Measurements from ENCODE around the gene GPR119. TPM values are rescaled to one million over a fixed set of nuclear protein-coding genes. Genes with fewer than 3 reads are reported as not detected.

The GPR119 gene
- polyA plus RNA-seq, 3 donors = not detected

- no peak overlapping the region for H3K9ac ChIP-seq (ENCODE audit: insufficient read depth, low read length, poor library complexity, severe bottlenecking)
Measured at GRCh38 chrX:130343411-130343810, 42.1 kb downstream of the GPR119 start.

GRCh38 chrX:130340271-130340670 is 45.2 kb downstream of the GPR119 start:
- H3K9me3 Mint-ChIP-seq = peaks cover 0 to 9% (median 2%) of the 10 kb centered on the region in 7 donors
- TF ChIP-seq CTCF (IDR thresholded peaks at IDR 0.05) = no peak
- peaks cover 4 to 8% of the 10 kb centered on the region in 2 donors for H3K4me1 ChIP-seq (ENCODE audit: control insufficient read depth in 1 of 2, insufficient read depth in 2 of 2, low read length in 2 of 2)
- no peaks in the 10 kb centered on the region for H4K20me1 ChIP-seq (ENCODE audit: insufficient read depth, low read length)
- H3K9ac ChIP-seq (ENCODE audit: insufficient read depth, low read length, poor library complexity, severe bottlenecking) = peak overlapping the region; percentile 66
- peak overlapping the region; percentile 90 for H3K4me2 ChIP-seq (replicated peaks; ENCODE audit: extremely low read depth, low read length, poor library complexity, severe bottlenecking)
- peak overlapping the region; percentile 59 to 94 (median 85) for H3K27ac Mint-ChIP-seq
- DNase-seq = no peak
- peak overlapping the region; percentile 91 for H2AFZ ChIP-seq (ENCODE audit: insufficient read depth, low read depth, low read length, poor library complexity, severe bottlenecking)
- no peaks in the 10 kb centered on the region for H3K79me2 ChIP-seq (ENCODE audit: insufficient read depth, low read length)
- no CpG with 5 or more reads among the region's 9 CpGs for WGBS (ENCODE audit: insufficient coverage)
- H3K4me3 ChIP-seq (replicated peaks in 1 of 3; ENCODE audit: low read depth in 2 of 3, low read length in 3 of 3) = peak overlapping the region; percentile 76 to 93 (median 78)
- H3K9me3 ChIP-seq (replicated peaks in 1 of 2; ENCODE audit: control insufficient read depth in 1 of 2, insufficient read depth in 1 of 2, low read length in 2 of 2) = no peaks in the 10 kb centered on the region
- peak overlapping the region in 1 of 2 donors; percentile 70 for H3K27ac ChIP-seq (ENCODE audit: low read depth in 1 of 2, low read length in 2 of 2)
- intact Hi-C loops (cut with micrococcal nuclease) = no loop called here
- H3K36me3 Mint-ChIP-seq = peaks cover 0 to 3% of the 10 kb centered on the region in 2 donors
- H3K4me3 Mint-ChIP-seq = peak overlapping the region; percentile 96
- peaks cover 14% of the 10 kb centered on the region for H3K4me1 Mint-ChIP-seq
- peaks cover 0 to 3% (median 2%) of the 10 kb centered on the region in 3 donors for H3K27me3 Mint-ChIP-seq (ENCODE audit: low read depth in 3 of 3)
- H3K27me3 ChIP-seq (ENCODE audit: control insufficient read depth in 2 of 2, insufficient read depth in 2 of 2, low read length in 2 of 2) = no peaks in the 10 kb centered on the region
- no peaks in the 10 kb centered on the region for H3K36me3 ChIP-seq (replicated peaks in 1 of 2; ENCODE audit: control insufficient read depth in 1 of 2, insufficient read depth in 2 of 2, low read length in 2 of 2)

More at GRCh38 chrX:130343411-130343810, 42.1 kb downstream of the GPR119 start:
- Mint-ChIP-seq H3K27ac (no peak overlapping the region), H3K27me3 (ENCODE audit: low read depth in 3 of 3) (peaks cover 0 to 2% (median 1%) of the 10 kb centered on the region in 3 donors), H3K4me3 (no peak overlapping the region), H3K4me1 (peaks cover 14% of the 10 kb centered on the region), H3K36me3 (peaks cover 0 to 10% of the 10 kb centered on the region in 2 donors), H3K9me3 (peaks cover 0 to 9% (median 2%) of the 10 kb centered on the region in 7 donors)
- H3K27me3 ChIP-seq (ENCODE audit: control insufficient read depth in 2 of 2, insufficient read depth in 2 of 2, low read length in 2 of 2) = no peaks in the 10 kb centered on the region
- no peaks in the 10 kb centered on the region for H3K36me3 ChIP-seq (replicated peaks in 1 of 2; ENCODE audit: control insufficient read depth in 1 of 2, insufficient read depth in 2 of 2, low read length in 2 of 2)
- no CpG with 5 or more reads among the region's 1 CpG for WGBS (ENCODE audit: insufficient coverage)
- H3K4me3 ChIP-seq (replicated peaks in 1 of 3; ENCODE audit: low read depth in 2 of 3, low read length in 3 of 3) = no peak overlapping the region
- no peak for TF ChIP-seq CTCF (IDR thresholded peaks at IDR 0.05)
- no peaks in the 10 kb centered on the region for H3K9me3 ChIP-seq (replicated peaks in 1 of 2; ENCODE audit: control insufficient read depth in 1 of 2, insufficient read depth in 1 of 2, low read length in 2 of 2)
- H3K4me2 ChIP-seq (replicated peaks; ENCODE audit: extremely low read depth, low read length, poor library complexity, severe bottlenecking) = no peak overlapping the region
- H3K79me2 ChIP-seq (ENCODE audit: insufficient read depth, low read length) = no peaks in the 10 kb centered on the region
- H2AFZ ChIP-seq (ENCODE audit: insufficient read depth, low read depth, low read length, poor library complexity, severe bottlenecking) = no peak overlapping the region
- intact Hi-C loops (cut with micrococcal nuclease) = no loop called here
- H3K27ac ChIP-seq (ENCODE audit: low read depth in 1 of 2, low read length in 2 of 2) = no peak overlapping the region
- no peak for DNase-seq
- H4K20me1 ChIP-seq (ENCODE audit: insufficient read depth, low read length) = no peaks in the 10 kb centered on the region
- peaks cover 4 to 8% of the 10 kb centered on the region in 2 donors for H3K4me1 ChIP-seq (ENCODE audit: control insufficient read depth in 1 of 2, insufficient read depth in 2 of 2, low read length in 2 of 2)
